GM12872 (cell line): ENCODE data around the gene MEMO1.

Experiments
- CTCF ChIP-seq: IDR thresholded peaks from 3 replicates; pipeline ENCODE4 v1.5.1; 2011; ENCODE audit warnings: low read depth, mild to moderate bottlenecking, low read length, moderate library complexity; ENCODE audit not compliant: insufficient read depth

The MEMO1 gene

GRCh38 chr2:31973665-31974064, 37.1 kb downstream of the MEMO1 start:
- no peak for TF ChIP-seq CTCF

DNA sequence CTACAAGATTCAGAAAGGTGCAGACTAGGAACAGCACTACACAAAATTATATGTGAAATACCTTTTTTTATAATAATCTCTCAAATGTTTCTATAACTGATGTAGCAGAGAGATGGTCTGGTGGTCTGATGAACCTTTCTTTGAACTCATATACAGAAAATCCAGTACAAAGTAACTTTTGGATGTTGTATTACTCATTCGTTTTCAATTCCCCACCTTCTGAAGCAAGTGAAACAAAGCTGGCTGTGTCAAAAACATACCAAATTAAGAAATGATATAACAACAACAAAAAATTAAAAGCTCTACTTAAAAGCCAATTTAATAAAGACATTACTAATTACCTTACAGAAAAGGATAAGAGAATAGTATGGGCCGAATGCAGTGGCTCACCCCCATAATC, 38.7 kb downstream of the MEMO1 start:
- no peak for TF ChIP-seq CTCF

- TF ChIP-seq CTCF = no peak
These were observed 41.6 kb downstream of the MEMO1 start for GRCh38 chr2:31969178-31969577.

- no peak for TF ChIP-seq CTCF
These were observed 43.0 kb downstream of the MEMO1 start for GRCh38 chr2:31967790-31968189.

- TF ChIP-seq CTCF = no peak
These were observed 45.7 kb downstream of the MEMO1 start for GRCh38 chr2:31965094-31965493.

GRCh38 chr2:31962757-31963361, 47.9 kb downstream of the MEMO1 start:
- no peak for TF ChIP-seq CTCF

GRCh38 chr2:31958140-31958717, 52.6 kb downstream of the MEMO1 start:
- no peak for TF ChIP-seq CTCF
